Activated CD4-positive, alpha-beta T cell treated with anti-CD3 and anti-CD28 coated beads, Interleukin-2, amount 50 U/mL, for 1 hour (primary cell): ENCODE measurements around the gene NDUFS7.
"Not testable (repeated sequence)": the region's sequence is repeated elsewhere in the genome, so short reads cannot be mapped to it uniquely, and the experiment has no call there.

Source experiments
- DNase-seq: peaks from one replicate; pipeline ENCODE4 v3.0.0-alpha.2; 2020

The NDUFS7 gene

GRCh38 chr19:1420085-1420484, 36.4 kb downstream of the NDUFS7 start:
- not testable (repeated sequence) for DNase-seq

GRCh38 chr19:1420590-1420989, 36.9 kb downstream of the NDUFS7 start:
- no peak for DNase-seq

DNA sequence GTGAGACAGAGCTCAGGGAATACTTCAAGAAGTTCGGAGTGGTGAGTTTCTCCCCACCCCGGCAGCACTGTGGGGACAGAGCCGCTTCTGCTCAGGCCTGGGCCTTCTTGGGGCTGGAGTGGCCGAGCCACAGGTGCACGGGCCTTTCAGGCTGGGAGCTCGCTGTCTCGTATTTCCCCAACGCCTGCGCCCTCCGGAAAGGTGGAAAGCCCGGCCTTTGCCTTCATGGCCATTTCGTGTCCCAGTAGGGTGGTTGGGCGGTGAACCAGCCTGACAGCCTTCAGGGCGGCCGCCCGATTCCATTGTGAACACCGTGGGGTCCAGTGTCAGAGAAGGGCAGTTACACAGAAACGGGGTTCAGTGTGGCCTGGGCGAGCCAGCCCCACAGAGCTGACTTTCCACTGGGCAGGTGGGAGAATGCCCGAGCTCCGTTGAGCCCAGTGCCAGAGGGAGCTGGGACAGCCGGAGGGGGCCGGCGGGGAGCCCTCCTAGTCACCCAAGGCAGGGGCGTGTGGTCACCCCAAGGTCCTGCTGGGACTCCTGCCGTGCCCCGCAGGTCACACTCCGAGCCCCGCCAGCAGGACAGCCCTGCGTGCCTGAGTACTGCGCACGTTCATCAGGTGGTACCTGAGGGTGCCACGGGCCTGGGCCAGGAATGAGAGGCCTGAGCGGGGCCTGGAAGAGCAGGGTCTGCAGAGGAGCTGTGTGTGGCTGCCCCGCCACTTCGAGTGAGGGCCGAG, 37.7 kb downstream of the NDUFS7 start:
- DNase-seq: no peak

- DNase-seq: no peak
Measured at GRCh38 chr19:1421958-1422305, 38.2 kb downstream of the NDUFS7 start.

DNA sequence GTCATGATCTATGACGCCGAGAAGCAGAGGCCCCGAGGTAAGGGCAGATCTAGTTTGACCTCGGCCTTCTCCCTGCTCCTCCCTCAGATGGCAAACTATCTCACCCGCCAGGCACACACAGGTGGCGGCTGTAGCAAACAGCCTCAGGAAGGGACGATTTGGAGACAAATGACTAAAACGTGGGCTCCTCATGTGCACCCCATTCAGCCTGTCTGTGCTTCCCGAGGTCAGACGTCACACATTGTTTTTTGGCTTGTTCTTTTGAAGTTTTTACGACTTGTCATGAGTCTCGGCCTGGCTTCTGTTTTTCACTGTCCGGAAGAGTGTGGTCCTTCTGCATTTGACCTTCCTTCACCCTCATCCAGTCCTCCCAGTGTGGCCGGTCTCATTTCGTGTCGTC, 38.7 kb downstream of the NDUFS7 start:
- no peak for DNase-seq

DNA sequence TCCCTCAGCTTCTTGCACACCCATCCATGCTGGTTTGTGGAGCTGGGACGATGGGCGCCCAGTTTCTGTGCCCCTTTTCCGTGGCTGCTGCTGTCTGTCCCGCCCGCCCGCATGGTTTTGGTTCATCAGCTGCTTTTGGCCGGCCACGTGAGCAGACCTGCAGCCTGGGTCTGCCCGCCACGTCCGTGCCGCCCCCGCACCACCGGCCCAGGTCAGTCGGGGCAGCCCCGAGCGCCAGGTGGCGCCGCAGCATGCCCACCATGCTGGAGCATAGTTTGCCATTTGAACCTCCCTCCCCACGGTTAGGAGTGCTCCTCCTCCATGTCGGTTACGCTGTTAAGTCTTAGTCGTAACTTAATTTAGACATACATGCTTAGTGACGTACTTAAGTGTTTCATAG, 39.2 kb downstream of the NDUFS7 start:
- DNase-seq: no peak

DNA sequence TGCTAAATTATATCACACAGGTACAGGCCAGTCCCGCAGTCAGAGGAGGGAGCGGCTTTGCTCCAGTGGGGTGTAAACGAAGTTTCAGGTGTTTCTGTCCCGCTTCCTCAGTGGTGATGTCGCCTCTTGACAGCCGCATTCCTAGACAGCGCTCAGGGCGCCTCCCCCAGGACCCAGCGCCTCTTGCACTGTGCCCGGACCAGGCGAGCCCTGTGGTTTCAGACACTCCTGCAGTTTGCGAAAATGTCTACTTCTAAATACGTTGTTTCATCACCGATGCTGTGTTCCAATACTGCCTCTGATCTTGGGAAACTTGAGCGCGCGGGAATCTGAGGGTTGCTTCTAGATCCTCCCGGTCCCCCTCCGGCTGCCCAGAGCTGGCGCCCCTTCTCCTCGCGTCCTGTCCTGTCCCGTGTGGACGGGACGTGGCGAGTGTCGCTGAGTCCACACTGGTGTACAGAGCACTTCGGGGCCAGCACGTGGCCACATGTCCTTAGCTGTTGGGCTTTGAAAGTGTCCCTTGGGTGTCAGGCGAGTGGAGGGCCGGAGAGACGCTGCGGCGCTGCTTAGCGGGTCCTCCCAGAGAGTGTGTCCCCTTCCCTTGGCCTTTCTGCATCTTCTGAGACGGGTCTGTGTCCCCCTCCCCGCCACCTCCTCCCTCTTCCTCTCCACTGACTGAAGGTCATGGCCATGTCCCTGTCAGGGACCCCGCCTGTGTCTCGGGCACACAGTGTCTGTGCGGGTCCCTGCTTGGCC, 39.9 kb downstream of the NDUFS7 start:
- no peak for DNase-seq

DNA sequence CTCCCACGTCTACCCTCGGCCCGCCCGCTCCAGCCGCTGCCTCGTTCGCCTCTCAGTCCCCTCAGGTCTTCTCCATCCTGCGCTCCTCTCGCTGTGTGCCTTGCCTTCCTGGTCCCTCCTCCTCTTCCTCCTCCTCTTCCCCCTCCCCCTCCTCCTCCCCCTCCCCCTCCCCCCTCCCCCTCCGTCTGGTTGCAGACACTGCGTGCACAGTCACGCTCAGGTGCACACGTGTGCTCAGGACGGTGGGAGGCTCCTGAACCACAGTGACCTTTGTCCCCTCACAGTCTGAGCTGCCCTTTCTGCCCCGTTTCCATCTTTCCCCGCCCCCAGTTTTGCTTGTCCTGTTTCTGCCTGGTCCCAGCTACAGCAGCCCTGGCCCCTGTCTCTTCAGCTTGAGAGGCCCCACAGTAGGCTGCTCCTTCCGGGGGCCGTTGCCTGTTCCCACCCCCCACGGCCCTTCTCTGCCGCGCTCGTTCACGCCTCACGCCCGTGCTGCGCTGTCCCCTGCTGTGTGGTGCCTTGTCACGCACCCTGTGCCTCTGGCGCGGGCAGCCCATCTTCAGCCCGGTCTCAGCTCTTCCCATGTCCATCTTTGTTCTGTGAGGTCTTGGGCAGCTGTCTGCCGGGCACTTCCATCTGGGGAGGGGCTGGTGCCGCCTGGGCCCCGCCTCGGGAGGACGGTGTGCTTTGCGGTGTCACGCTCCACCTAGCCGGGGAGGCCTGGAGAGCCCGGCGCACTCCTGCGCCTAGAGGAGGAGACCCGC, 40.7 kb downstream of the NDUFS7 start:
- no peak for DNase-seq

DNA sequence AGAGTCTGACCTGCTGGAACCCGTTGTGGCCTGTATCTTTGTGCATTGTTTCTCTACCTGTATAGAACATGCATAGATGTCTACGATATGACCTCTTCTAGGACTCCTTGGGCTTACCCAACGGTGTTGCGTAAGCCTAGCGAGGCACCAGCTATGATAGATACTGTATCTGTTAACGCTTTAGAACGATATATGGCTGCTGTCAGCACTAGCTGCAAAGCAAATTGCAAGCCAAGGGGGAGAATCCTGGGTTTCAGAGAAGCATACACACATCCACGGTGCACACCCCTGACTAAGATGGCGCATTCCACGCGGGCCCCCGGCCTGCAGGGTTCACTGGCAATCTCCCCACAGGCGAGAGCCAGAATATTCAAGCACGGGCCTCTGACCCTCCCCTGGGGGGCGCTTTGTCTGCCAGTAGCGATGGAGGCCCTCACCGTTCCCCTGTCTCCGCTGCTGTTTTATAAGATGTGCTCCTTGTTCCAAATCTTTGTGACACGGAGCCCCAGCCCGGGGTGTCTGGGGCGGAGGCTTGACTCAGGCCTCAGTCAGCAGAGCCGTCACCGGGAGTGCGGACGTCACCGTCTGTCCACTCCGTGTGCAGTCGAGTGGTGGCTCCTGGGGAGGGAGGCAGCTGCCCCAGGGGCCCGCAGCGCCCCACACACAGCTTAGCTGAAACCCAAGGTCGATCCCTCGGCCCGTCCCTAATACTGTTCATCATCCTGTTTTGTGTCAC, 41.6 kb downstream of the NDUFS7 start:
- DNase-seq: no peak

DNA sequence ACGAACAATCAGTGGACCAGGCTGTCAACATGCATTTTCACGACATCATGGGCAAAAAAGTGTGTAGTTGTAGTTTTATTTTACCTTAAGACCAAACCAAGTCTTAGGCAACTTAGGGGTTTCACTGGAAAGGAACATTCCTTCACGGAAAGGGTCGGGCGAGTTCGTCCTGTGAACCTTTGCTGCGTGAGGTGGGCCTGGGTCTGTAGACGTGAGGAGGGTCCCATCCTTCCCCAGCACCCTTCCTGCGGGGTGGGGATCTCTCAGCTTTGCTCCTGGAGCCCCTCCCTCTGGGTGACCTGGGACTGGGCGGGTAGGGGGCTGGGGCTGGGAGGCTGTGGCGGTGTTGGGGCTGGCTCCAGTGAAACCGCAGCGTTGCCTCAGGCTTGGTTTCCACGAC, 42.2 kb downstream of the NDUFS7 start:
- no peak for DNase-seq

DNA sequence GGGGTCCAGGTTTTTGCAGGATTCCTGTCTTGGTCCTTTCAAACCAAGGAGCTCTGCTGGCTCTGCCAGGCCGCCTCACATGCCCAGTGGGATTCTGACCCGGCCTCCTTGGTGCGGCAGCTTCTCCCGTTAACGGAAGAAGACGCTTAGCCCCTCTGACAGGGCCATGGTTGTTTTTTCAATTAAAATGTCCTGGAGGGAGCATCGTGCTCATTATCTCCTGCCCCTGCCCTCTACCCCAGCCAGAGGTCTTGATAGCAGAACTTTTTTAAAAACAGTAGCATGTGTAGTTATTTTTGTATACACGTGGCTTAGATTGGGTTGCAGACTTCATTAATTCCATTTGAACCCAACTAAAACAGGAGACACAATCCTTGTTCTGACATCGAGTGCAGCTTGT, 43.0 kb downstream of the NDUFS7 start:
- DNase-seq: no peak

GRCh38 chr19:1427221-1427920, 43.7 kb downstream of the NDUFS7 start:
- no peak for DNase-seq

GRCh38 chr19:1428738-1429391, 45.2 kb downstream of the NDUFS7 start:
- DNase-seq: no peak

- no peak for DNase-seq
Measured at GRCh38 chr19:1429750-1430149, 46.0 kb downstream of the NDUFS7 start.

- no peak for DNase-seq
Measured at GRCh38 chr19:1430246-1430645, 46.5 kb downstream of the NDUFS7 start.

DNA sequence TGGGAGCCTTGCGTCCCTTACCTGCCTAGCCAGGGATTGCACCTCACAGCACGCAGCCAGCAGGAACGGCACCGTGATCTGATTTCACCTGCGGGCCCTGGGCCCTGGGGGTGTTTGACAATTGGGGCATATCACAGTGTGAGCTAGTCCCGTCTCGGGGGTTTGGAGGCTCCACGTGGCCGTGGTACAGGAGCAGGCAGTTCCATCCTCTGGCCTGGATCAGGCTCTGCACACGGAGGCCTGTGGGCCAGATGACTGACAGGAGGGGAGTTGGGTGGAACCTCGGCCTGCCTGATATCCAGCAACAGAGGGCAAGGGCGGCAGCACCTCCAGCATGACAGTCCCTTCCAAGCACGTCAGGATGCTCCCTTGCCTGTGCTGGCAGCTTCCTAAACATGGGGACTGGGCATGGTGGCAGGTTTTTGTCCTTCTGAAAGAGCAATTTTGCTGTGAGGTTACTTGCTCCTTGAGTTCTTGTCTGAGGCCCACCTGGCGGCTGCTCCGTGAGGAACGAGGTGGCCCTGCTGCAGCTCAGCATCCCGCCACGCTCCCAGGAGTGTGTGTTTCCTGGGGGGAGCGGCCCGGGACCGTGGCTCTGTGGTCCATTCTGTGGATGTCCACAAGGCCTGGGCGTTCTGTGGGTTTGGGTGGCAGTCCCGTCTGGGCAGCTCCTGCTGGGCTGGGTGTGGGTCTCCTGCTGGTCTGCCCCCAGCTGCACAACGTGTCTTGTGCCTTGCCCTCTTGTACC, 48.2 kb downstream of the NDUFS7 start:
- DNase-seq: no peak

DNA sequence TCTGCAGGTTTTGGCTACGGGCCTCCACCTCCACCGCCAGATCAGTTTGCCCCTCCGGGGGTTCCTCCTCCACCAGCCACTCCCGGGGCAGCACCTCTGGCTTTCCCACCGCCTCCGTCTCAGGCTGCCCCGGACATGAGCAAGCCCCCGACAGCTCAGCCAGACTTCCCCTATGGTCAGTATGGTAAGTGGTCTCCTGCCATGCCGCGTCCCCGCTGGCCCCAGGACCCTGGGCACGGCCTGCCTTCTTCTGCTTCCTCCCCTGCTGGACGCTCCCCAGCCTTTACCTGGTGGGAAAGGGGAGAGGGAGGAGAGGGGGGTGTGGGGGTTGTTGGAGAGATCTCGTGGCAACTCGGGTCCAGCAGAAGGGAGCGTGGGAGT, 48.8 kb downstream of the NDUFS7 start:
- no peak for DNase-seq

- DNase-seq: no peak
Measured at GRCh38 chr19:1433119-1434039, 49.7 kb downstream of the NDUFS7 start.

- DNase-seq: no peak
Measured at GRCh38 chr19:1434040-1434366, 50.3 kb downstream of the NDUFS7 start.

GRCh38 chr19:1434577-1435060, 50.9 kb downstream of the NDUFS7 start:
- no peak for DNase-seq
